OCI-LY1 (cell line): ENCODE data around the gene LRCH1.

Experiments used
- CTCF ChIP-seq: fragments of 200-600 bp; sonication (generic), shearing (Covaris generic); IDR thresholded peaks from 2 replicates; pipeline ENCODE4 v1.5.1; 2017; ENCODE audit warnings: mild to moderate bottlenecking, antibody characterized with exemption, low read length, moderate library complexity, mixed read lengths
- EZH2 ChIP-seq: fragments of 200-600 bp; sonication (generic), shearing (Covaris generic); IDR thresholded peaks from 2 replicates; pipeline ENCODE4 v1.8.0; 2017; ENCODE audit warnings: borderline replicate concordance, mixed run types, mild to moderate bottlenecking, antibody characterized with exemption, low read length, moderate library complexity, mixed read lengths

GRCh38 chr13:46559272-46559805 lies 6.4 kb downstream of the LRCH1 start:
- TF ChIP-seq CTCF: no peak
- no peak for TF ChIP-seq EZH2
